Liver (tissue), 9 donors: Measurements from ENCODE around the gene SIM2. TPM values are rescaled to one million over a fixed set of nuclear protein-coding genes. Genes with fewer than 3 reads are reported as not detected.

ENCODE experiments used
- DNase-seq: peaks from one replicate; pipeline ENCODE4 v3.0.0-alpha.2; 2017; ENCODE audit warnings: low spot score
- H3K27ac ChIP-seq, 2 donors: one replicate each; pipeline ENCODE4 v1.7.0; 2013; ENCODE audit warnings: inconsistent platforms in 2 of 2, low read length in 2 of 2, control low read depth in 1 of 2, low read depth in 1 of 2, mild to moderate bottlenecking in 1 of 2
- H3K27me3 ChIP-seq, 4 donors: one replicate each; pipeline versions ENCODE4 v1.6.1 to v1.7.0; 2013; ENCODE audit warnings: low read length in 3 of 4, inconsistent platforms in 1 of 4, mild to moderate bottlenecking in 1 of 4, moderate library complexity in 1 of 4; ENCODE audit not compliant: control insufficient read depth in 4 of 4, insufficient read depth in 4 of 4
- H3K36me3 ChIP-seq, 4 donors: one replicate each; pipeline versions ENCODE4 v1.6.1 to v1.7.0; 2013; ENCODE audit warnings: low read length in 3 of 4, mild to moderate bottlenecking in 3 of 4, low read depth in 1 of 4, moderate library complexity in 1 of 4; ENCODE audit not compliant: control insufficient read depth in 4 of 4, insufficient read depth in 3 of 4
- H3K4me1 ChIP-seq, 4 donors: one replicate each; pipeline versions ENCODE4 v1.6.1 to v1.7.0; 2013; ENCODE audit warnings: low read length in 3 of 4, mild to moderate bottlenecking in 3 of 4, moderate library complexity in 1 of 4; ENCODE audit not compliant: control insufficient read depth in 4 of 4, insufficient read depth in 4 of 4
- H3K4me3 ChIP-seq, 3 donors: one replicate each; pipeline versions ENCODE4 v1.6.1 to v1.7.0; 2013; ENCODE audit warnings: low read length in 3 of 3, control low read depth in 1 of 3, low read depth in 1 of 3, mild to moderate bottlenecking in 1 of 3
- H3K9ac ChIP-seq, 2 donors: one replicate each; pipeline ENCODE4 v1.7.0; 2013; ENCODE audit warnings: low read length in 2 of 2, mild to moderate bottlenecking in 2 of 2, moderate library complexity in 2 of 2, control low read depth in 1 of 2, low read depth in 1 of 2
- H3K9me3 ChIP-seq, 4 donors: one replicate each; pipeline versions ENCODE4 v1.6.1 to v1.7.0; 2013; ENCODE audit warnings: low read length in 3 of 4; ENCODE audit not compliant: control insufficient read depth in 4 of 4
- EGR1 ChIP-seq, 2 donors: IDR thresholded peaks; 2 replicates each; pipeline ENCODE4 v1.6.1; 2016 to 2018; ENCODE audit warnings: antibody characterized with exemption in 2 of 2, low read depth in 2 of 2
- FOXA1 ChIP-seq: IDR thresholded peaks from 2 replicates; pipeline ENCODE4 v1.6.1; 2016; ENCODE audit warnings: antibody characterized with exemption
- FOXA2 ChIP-seq: IDR thresholded peaks from 2 replicates; pipeline ENCODE4 v1.6.1; 2016; ENCODE audit warnings: antibody characterized with exemption
- GABPA ChIP-seq, 2 donors: IDR thresholded peaks in 1 of 2; conservative IDR thresholded peaks in 1 of 2; 2 replicates each; pipeline ENCODE4 v1.6.1; 2016; ENCODE audit warnings: antibody characterized with exemption in 2 of 2, mild to moderate bottlenecking in 1 of 2, moderate library complexity in 1 of 2
- HNF4A ChIP-seq, 2 donors: conservative IDR thresholded peaks; 2 replicates each; pipeline ENCODE4 v1.6.1; 2016; ENCODE audit warnings: antibody characterized with exemption in 2 of 2, mild to moderate bottlenecking in 2 of 2
- HNF4G ChIP-seq: IDR thresholded peaks from 2 replicates; pipeline ENCODE4 v1.6.1; 2016; ENCODE audit warnings: antibody characterized with exemption
- JUND ChIP-seq, 2 donors: IDR thresholded peaks; 2 replicates each; pipeline ENCODE4 v1.6.1; 2016; ENCODE audit warnings: antibody characterized with exemption in 2 of 2
- NR2F2 ChIP-seq: IDR thresholded peaks from 2 replicates; pipeline ENCODE4 v1.6.1; 2016; ENCODE audit warnings: antibody characterized with exemption
- RAD21 ChIP-seq, 2 donors: IDR thresholded peaks; 2 replicates each; pipeline ENCODE4 v1.6.1; 2016; ENCODE audit warnings: antibody characterized with exemption in 2 of 2, mild to moderate bottlenecking in 2 of 2
- RXRA ChIP-seq, 2 donors: IDR thresholded peaks; 2 replicates each; pipeline ENCODE4 v1.6.1; 2017 to 2018; ENCODE audit warnings: antibody characterized with exemption in 2 of 2, mild to moderate bottlenecking in 1 of 2
- SP1 ChIP-seq: IDR thresholded peaks from 2 replicates; pipeline ENCODE4 v1.6.1; 2018; ENCODE audit warnings: antibody characterized with exemption, mild to moderate bottlenecking
- TAF1 ChIP-seq: conservative IDR thresholded peaks from 2 replicates; pipeline ENCODE4 v1.6.1; 2016; ENCODE audit warnings: antibody characterized with exemption, mild to moderate bottlenecking
- YY1 ChIP-seq: IDR thresholded peaks from 2 replicates; pipeline ENCODE4 v1.6.1; 2016; ENCODE audit warnings: antibody characterized with exemption, mild to moderate bottlenecking
- WGBS: extraction: QIAGEN DNeasy Blood & Tissue Kit; methylation state at CpG from one replicate; pipeline ENCODE4 v1.1.7; 2013; 5-methylcytosine and 5-hydroxymethylcytosine counted together
- polyA plus RNA-seq, 2 donors: library from polyadenylated mRNA; stranded (reverse) in 1 of 2; unstranded in 1 of 2; fragments of 200-250 nt in 1 of 2; fragments of >200 nt in 1 of 2; fragmentation: Nextera tagmentation in 1 of 2; extraction: Ambion mirVana in 1 of 2; gene quantifications; one replicate each; pipeline versions ENCODE4 v1.2.1 to v1.2.3, GENCODE V29; 2013 to 2015
- total RNA-seq, 2 donors: library from RNA; depleted of rRNA; stranded (reverse); fragments of >200 nt; gene quantifications; one replicate each; pipeline ENCODE4 v1.2.3, GENCODE V29; 2014
- TF ChIP-seq, protein P1 (sequence below): IDR thresholded peaks from 2 replicates; pipeline ENCODE4 v1.6.1; 2016; ENCODE audit warnings: antibody characterized with exemption
- TF ChIP-seq, protein P2 (sequence below): IDR thresholded peaks from 2 replicates; pipeline ENCODE4 v1.6.1; 2016; ENCODE audit warnings: antibody characterized with exemption, mild to moderate bottlenecking
- TF ChIP-seq, protein P3 (sequence below): IDR thresholded peaks from 2 replicates; pipeline ENCODE4 v1.6.1; 2016; ENCODE audit warnings: antibody characterized with exemption
- TF ChIP-seq, protein P4 (sequence below): fragments of 150-350 bp; IDR thresholded peaks from 2 replicates; pipeline ENCODE4 v1.5.1; 2017; ENCODE audit warnings: improper control_type of control experiment, low read depth, low read length; ENCODE audit not compliant: missing input control
- TF ChIP-seq, protein P5 (sequence below): IDR thresholded peaks from 2 replicates; pipeline ENCODE4 v1.6.1; 2016; ENCODE audit warnings: antibody characterized with exemption
- donor health status: healthy.
- donor health status: healthy.
- donor health status: healthy.
- donor health status: healthy.
- donor health status: healthy.

The SIM2 gene
- total and polyA plus RNA-seq, 4 donors = 0.19 TPM; not detected in 3

DNA sequence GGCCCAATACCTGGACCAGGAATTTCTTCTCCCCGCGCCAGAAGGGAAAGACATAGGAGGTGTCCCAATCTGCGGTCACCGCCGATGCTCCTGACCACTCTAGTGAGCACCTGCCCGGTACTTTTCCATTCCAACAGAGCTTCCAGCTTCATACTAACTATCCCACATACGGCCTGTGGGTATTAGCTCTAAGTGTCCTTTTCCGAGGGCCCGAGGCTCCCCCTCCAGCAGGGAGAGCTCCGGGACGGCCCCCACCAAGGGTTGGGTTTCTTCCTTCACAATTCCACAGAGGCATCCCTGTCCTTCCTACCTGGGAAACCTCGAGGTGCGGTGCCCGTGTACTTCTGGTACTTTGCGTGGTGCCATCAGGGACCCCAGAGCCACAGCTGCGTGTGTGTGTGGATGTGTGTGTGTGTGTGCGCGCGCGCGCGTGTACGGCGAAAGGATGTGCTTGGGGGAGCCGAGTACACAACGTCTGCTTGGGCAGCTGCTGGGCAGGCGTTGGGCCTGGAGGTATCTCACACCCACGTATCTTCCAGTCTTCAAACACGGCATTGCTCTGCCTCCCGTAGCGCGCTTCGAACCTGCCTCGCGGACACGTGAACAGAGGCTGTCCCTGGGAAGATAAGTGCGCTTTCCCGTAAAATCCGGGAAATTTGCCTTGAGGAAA lies 2.4 kb upstream of the SIM2 start (continued):
- TF ChIP-seq, protein P1, sequence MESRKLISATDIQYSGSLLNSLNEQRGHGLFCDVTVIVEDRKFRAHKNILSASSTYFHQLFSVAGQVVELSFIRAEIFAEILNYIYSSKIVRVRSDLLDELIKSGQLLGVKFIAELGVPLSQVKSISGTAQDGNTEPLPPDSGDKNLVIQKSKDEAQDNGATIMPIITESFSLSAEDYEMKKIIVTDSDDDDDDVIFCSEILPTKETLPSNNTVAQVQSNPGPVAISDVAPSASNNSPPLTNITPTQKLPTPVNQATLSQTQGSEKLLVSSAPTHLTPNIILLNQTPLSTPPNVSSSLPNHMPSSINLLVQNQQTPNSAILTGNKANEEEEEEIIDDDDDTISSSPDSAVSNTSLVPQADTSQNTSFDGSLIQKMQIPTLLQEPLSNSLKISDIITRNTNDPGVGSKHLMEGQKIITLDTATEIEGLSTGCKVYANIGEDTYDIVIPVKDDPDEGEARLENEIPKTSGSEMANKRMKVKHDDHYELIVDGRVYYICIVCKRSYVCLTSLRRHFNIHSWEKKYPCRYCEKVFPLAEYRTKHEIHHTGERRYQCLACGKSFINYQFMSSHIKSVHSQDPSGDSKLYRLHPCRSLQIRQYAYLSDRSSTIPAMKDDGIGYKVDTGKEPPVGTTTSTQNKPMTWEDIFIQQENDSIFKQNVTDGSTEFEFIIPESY = no peak

DNA sequence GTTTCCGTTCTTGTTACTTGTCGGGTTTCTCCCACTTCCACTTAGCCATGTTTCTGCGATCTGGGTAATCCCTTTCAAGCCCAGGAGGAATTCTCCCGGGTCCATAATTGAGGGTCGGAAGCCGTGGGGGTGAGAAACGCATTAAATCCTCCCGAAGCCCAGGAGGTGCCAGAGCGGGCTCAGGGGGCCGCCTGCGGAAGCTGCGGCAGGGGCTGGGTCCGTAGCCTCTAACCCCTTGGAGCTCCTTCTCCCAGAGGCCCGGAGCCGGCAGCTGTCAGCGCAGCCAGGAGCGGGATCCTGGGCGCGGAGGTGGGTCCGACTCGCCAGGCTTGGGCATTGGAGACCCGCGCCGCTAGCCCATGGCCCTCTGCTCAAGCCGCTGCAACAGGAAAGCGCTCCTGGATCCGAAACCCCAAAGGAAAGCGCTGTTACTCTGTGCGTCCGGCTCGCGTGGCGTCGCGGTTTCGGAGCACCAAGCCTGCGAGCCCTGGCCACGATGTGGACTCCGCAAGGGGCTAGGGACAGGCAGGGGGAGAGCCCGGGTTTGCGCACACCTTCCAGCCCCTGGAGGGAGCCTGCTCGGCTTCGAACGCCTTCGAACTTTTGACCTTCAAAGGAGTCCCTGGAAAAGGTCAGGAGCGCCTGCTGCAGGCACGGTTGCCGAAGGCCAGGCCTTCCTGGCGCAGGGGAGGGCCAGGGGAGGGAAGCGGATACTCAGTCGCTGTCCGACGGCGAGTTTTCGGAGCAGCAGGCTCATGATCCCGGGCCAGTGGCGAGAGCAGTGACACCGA lies 1.7 kb upstream of the SIM2 start:
- 6% methylated on average over 58 of the region's 58 CpGs for WGBS
- H3K4me3 ChIP-seq = no peak overlapping the region
- peaks cover 17 to 52% (median 28%) of the 10 kb centered on the region in 4 donors for H3K4me1 ChIP-seq

More for the DNA sequence above, 1.7 kb upstream of the SIM2 start:
- Histone ChIP-seq H3K27me3 (peaks cover 12 to 41% (median 34%) of the 10 kb centered on the region in 4 donors), H3K27ac (no peak overlapping the region), H3K9me3 (no peaks in the 10 kb centered on the region), H3K9ac (no peak overlapping the region), H3K36me3 (no peaks in the 10 kb centered on the region)
- DNase-seq = no peak
- no peak for TF ChIP-seq HNF4G
- TF ChIP-seq FOXA2 = no peak
- TF ChIP-seq FOXA1 = no peak
- TF ChIP-seq RAD21 (IDR thresholded peaks at IDR 0.05) = no peak
- no peak for TF ChIP-seq RXRA (IDR thresholded peaks at IDR 0.05)
- no peak for TF ChIP-seq EGR1 (IDR thresholded peaks at IDR 0.05; ENCODE audit: low read depth in 2 of 2)
- no peak for TF ChIP-seq TAF1
- TF ChIP-seq, protein P2, sequence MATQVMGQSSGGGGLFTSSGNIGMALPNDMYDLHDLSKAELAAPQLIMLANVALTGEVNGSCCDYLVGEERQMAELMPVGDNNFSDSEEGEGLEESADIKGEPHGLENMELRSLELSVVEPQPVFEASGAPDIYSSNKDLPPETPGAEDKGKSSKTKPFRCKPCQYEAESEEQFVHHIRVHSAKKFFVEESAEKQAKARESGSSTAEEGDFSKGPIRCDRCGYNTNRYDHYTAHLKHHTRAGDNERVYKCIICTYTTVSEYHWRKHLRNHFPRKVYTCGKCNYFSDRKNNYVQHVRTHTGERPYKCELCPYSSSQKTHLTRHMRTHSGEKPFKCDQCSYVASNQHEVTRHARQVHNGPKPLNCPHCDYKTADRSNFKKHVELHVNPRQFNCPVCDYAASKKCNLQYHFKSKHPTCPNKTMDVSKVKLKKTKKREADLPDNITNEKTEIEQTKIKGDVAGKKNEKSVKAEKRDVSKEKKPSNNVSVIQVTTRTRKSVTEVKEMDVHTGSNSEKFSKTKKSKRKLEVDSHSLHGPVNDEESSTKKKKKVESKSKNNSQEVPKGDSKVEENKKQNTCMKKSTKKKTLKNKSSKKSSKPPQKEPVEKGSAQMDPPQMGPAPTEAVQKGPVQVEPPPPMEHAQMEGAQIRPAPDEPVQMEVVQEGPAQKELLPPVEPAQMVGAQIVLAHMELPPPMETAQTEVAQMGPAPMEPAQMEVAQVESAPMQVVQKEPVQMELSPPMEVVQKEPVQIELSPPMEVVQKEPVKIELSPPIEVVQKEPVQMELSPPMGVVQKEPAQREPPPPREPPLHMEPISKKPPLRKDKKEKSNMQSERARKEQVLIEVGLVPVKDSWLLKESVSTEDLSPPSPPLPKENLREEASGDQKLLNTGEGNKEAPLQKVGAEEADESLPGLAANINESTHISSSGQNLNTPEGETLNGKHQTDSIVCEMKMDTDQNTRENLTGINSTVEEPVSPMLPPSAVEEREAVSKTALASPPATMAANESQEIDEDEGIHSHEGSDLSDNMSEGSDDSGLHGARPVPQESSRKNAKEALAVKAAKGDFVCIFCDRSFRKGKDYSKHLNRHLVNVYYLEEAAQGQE = no peak
- no peak for TF ChIP-seq JUND (IDR thresholded peaks at IDR 0.05)
- no peak for TF ChIP-seq HNF4A (conservative IDR thresholded peaks at IDR 0.05)
- no peak for TF ChIP-seq SP1
- TF ChIP-seq NR2F2 = no peak
- TF ChIP-seq, protein P3, sequence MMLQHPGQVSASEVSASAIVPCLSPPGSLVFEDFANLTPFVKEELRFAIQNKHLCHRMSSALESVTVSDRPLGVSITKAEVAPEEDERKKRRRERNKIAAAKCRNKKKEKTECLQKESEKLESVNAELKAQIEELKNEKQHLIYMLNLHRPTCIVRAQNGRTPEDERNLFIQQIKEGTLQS = no peak
- TF ChIP-seq YY1 = no peak
- TF ChIP-seq, protein P4, sequence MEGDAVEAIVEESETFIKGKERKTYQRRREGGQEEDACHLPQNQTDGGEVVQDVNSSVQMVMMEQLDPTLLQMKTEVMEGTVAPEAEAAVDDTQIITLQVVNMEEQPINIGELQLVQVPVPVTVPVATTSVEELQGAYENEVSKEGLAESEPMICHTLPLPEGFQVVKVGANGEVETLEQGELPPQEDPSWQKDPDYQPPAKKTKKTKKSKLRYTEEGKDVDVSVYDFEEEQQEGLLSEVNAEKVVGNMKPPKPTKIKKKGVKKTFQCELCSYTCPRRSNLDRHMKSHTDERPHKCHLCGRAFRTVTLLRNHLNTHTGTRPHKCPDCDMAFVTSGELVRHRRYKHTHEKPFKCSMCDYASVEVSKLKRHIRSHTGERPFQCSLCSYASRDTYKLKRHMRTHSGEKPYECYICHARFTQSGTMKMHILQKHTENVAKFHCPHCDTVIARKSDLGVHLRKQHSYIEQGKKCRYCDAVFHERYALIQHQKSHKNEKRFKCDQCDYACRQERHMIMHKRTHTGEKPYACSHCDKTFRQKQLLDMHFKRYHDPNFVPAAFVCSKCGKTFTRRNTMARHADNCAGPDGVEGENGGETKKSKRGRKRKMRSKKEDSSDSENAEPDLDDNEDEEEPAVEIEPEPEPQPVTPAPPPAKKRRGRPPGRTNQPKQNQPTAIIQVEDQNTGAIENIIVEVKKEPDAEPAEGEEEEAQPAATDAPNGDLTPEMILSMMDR = no peak
- TF ChIP-seq GABPA (IDR thresholded peaks at IDR 0.05 in 1 of 2, conservative IDR thresholded peaks at IDR 0.05 in 1 of 2) = no peak
- TF ChIP-seq, protein P5, sequence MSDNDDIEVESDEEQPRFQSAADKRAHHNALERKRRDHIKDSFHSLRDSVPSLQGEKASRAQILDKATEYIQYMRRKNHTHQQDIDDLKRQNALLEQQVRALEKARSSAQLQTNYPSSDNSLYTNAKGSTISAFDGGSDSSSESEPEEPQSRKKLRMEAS = no peak
- TF ChIP-seq, protein P1 = no peak
